B cell (primary cell): ENCODE results near the gene MAP7D1. TPM values are rescaled to one million over a fixed set of nuclear protein-coding genes. Genes with fewer than 3 reads are reported as not detected.

Source experiments
- ATAC-seq: fragments of 200-7000 bp; cut with Tn5 transposase; one replicate; pipeline ENCODE4 v1.10.0; 2021; ENCODE audit warnings: low read depth, mild to moderate bottlenecking, moderate number of reproducible peaks, moderate library complexity
- CTCF ChIA-PET: fragments of 350-600 bp; sonication (Branson Sonifier 250); formaldehyde crosslinking; loops from one replicate; lab custom pipeline; 2021; ENCODE audit warnings: antibody characterized with exemption, inconsistent platforms; lab: Charles Lee
- POLR2A ChIA-PET: fragments of 350-600 bp; sonication (Branson Sonifier 250); formaldehyde crosslinking; loops from one replicate; lab custom pipeline; 2021; ENCODE audit warnings: antibody characterized with exemption; lab: Charles Lee
- DNase-seq: peaks from one replicate; pipeline ENCODE4 v3.0.0; 2013
- H2AFZ ChIP-seq: 2 replicates; pipeline ENCODE4 v1.6.1; 2012; ENCODE audit warnings: mild to moderate bottlenecking, low read depth, low read length; ENCODE audit not compliant: insufficient read depth, poor library complexity, severe bottlenecking
- H3K27ac ChIP-seq, 2 donors: 1 replicate in 1 of 2; 2 replicates in 1 of 2; pipeline ENCODE4 v1.5.1; 2012 to 2013; ENCODE audit warnings: low read length in 2 of 2, mild to moderate bottlenecking in 2 of 2, moderate library complexity in 1 of 2
- H3K27me3 ChIP-seq, 4 experiments: fragments of 200-600 bp in 1 of 4; sonication (generic) in 1 of 4; replicated peaks in 1 of 4; 1 replicate in 2 of 4; 2 replicates in 2 of 4; pipeline versions ENCODE4 v1.6.1 to v1.7.0; 2013 to 2016; ENCODE audit warnings: low read length in 3 of 4, mild to moderate bottlenecking in 2 of 4, mixed read lengths in 1 of 4, moderate library complexity in 1 of 4; ENCODE audit not compliant: insufficient read depth in 4 of 4, control insufficient read depth in 3 of 4; ENCODE audit errors: control extremely low read depth in 1 of 4
- H3K36me3 ChIP-seq, 2 experiments: replicated peaks in 1 of 2; 1 replicate in 1 of 2; 2 replicates in 1 of 2; pipeline versions ENCODE4 v1.6.1 to v1.7.1; 2013; ENCODE audit warnings: low read length in 1 of 2; ENCODE audit not compliant: insufficient read depth in 2 of 2, control insufficient read depth in 1 of 2; ENCODE audit errors: control extremely low read depth in 1 of 2, extremely low read depth in 1 of 2
- H3K4me1 ChIP-seq, 2 donors: fragments of 200-600 bp in 1 of 2; sonication (generic) in 1 of 2; 1 replicate in 1 of 2; 2 replicates in 1 of 2; pipeline versions ENCODE4 v1.5.1 to v1.6.1; 2013 to 2017; ENCODE audit warnings: low read length in 2 of 2; ENCODE audit not compliant: control insufficient read depth in 2 of 2, insufficient read depth in 2 of 2
- H3K4me2 ChIP-seq: replicated peaks from 2 replicates; pipeline ENCODE3; 2012; ENCODE audit warnings: mild to moderate bottlenecking, low read depth, low read length; ENCODE audit not compliant: poor library complexity, severe bottlenecking
- H3K4me3 ChIP-seq, 5 experiments: fragments of 200-600 bp in 1 of 5; sonication (generic) in 1 of 5; 1 replicate in 3 of 5; 2 replicates in 2 of 5; pipeline versions ENCODE4 v1.5.1 to v1.7.0; 2011 to 2016; ENCODE audit warnings: low read length in 4 of 5, mild to moderate bottlenecking in 4 of 5, low read depth in 2 of 5, control low read depth in 1 of 5, moderate library complexity in 1 of 5; ENCODE audit not compliant: insufficient read depth in 1 of 5; ENCODE audit errors: control extremely low read depth in 1 of 5, extremely low read depth in 1 of 5
- H3K79me2 ChIP-seq: fragments of 200-600 bp; sonication (generic); one replicate; pipeline ENCODE4 v1.6.0; 2016; ENCODE audit warnings: low read length; ENCODE audit not compliant: control insufficient read depth, insufficient read depth
- H3K9ac ChIP-seq: fragments of 200-600 bp; sonication (generic); 2 replicates; pipeline ENCODE4 v1.6.1; 2017; ENCODE audit warnings: mild to moderate bottlenecking, low read length, moderate library complexity
- H3K9me3 ChIP-seq, 3 donors: one replicate each; pipeline versions ENCODE4 v1.6.1 to v1.7.1; 2013; ENCODE audit warnings: low read length in 2 of 3; ENCODE audit not compliant: control insufficient read depth in 2 of 3, insufficient read depth in 1 of 3; ENCODE audit errors: control extremely low read depth in 1 of 3
- H4K20me1 ChIP-seq: 2 replicates; pipeline ENCODE4 v1.6.0; 2012; ENCODE audit warnings: mild to moderate bottlenecking, low read length; ENCODE audit not compliant: insufficient read depth, control insufficient read depth, poor library complexity, severe bottlenecking
- H3K27ac Mint-ChIP-seq: one replicate; pipeline ENCODE4 v1.8.0; 2021; ENCODE audit warnings: mixed read lengths
- H3K27me3 Mint-ChIP-seq: one replicate; pipeline ENCODE4 v1.8.0; 2021; ENCODE audit warnings: mixed read lengths
- H3K4me1 Mint-ChIP-seq: one replicate; pipeline ENCODE4 v1.8.0; 2021; ENCODE audit warnings: mixed read lengths
- H3K4me3 Mint-ChIP-seq: one replicate; pipeline ENCODE4 v1.8.0; 2021; ENCODE audit warnings: mixed read lengths
- H3K9me3 Mint-ChIP-seq: one replicate; pipeline ENCODE4 v1.8.0; 2022; ENCODE audit warnings: mixed read lengths; ENCODE audit not compliant: insufficient read depth
- EZH2 ChIP-seq: IDR thresholded peaks from 2 replicates; pipeline ENCODE4 v1.6.1; 2012; ENCODE audit warnings: borderline replicate concordance, low read depth, mild to moderate bottlenecking, moderate library complexity, low read length; ENCODE audit not compliant: insufficient read depth, poor library complexity, severe bottlenecking
- WGBS: methylation state at CpG from one replicate; pipeline ENCODE4 v1.1.5; 2013; ENCODE audit warnings: missing lambda C conversion rate; ENCODE audit not compliant: insufficient coverage; 5-methylcytosine and 5-hydroxymethylcytosine counted together
- intact Hi-C: fragments of 100-400 bp; cut with micrococcal nuclease; formaldehyde crosslinking; loops from one replicate; pipeline ENCODE4 v1.10.0; 2022
- polyA plus RNA-seq: library from polyadenylated mRNA; depleted of rRNA; stranded (reverse); fragments of >200 nt; gene quantifications from 2 replicates; pipeline ENCODE4 v1.2.3, GENCODE V29; 2012
- total RNA-seq, 2 donors: library from RNA; stranded (reverse); fragments of 120-200 nt in 1 of 2; gene quantifications; 1 replicate in 1 of 2; 2 replicates in 1 of 2; pipeline versions ENCODE4 v1.2.3 to v1.2.4, GENCODE V29; 2013 to 2022
- TF ChIP-seq, protein P1 (sequence below): fragments of 200-600 bp; IDR thresholded peaks from one replicate; pipeline ENCODE4 v1.8.0; 2022; ENCODE audit warnings: antibody characterized with exemption, mild to moderate bottlenecking

Gene MAP7D1
- total and polyA plus RNA-seq, 2 donors (not counting 1 experiment from before 2014, with no cell fraction given), result 44.2 to 65.2 TPM

DNA sequence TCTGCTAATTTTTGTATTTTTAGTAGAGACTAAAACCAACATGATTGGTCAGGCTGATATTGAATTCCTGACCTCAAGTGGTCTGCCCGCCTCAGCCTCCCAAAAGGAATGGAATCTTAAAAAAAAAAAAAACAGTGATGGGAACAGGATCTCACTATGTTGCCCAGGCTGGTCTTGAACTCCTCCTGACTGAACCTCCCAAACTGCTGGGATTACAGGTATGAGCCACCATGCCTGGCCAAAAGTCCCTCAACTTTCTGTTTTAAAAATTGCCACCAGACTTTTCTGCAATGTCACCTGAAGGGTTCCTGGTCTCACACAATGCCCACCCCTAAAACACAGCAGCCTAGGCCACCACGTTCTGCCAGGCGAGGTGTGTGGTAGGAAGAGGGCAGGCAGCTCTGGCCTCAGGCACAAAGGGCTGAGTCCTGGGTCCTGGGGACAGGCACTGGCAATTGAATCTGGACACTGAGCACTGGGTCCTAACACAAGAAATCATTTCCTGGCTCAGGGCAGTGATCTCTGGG, 47.1 kb downstream of the MAP7D1 start:
- Histone ChIP-seq H3K4me3 (no peak overlapping the region), H4K20me1 (no peaks in the 10 kb centered on the region), H2AFZ (no peak overlapping the region), H3K79me2 (no peaks in the 10 kb centered on the region), H3K4me1 (peaks cover 0 to 11% of the 10 kb centered on the region in 2 donors), H3K9ac (no peak overlapping the region), H3K27me3 (no peaks in the 10 kb centered on the region), H3K4me2 (no peak overlapping the region), H3K9me3 (no peaks in the 10 kb centered on the region), H3K27ac (no peak overlapping the region), H3K36me3 (no peaks in the 10 kb centered on the region)
- no peak for ATAC-seq
- WGBS, result 88% methylated on average over 2 of the region's 3 CpGs
- TF ChIP-seq EZH2, result no peak
- TF ChIP-seq, protein P1, sequence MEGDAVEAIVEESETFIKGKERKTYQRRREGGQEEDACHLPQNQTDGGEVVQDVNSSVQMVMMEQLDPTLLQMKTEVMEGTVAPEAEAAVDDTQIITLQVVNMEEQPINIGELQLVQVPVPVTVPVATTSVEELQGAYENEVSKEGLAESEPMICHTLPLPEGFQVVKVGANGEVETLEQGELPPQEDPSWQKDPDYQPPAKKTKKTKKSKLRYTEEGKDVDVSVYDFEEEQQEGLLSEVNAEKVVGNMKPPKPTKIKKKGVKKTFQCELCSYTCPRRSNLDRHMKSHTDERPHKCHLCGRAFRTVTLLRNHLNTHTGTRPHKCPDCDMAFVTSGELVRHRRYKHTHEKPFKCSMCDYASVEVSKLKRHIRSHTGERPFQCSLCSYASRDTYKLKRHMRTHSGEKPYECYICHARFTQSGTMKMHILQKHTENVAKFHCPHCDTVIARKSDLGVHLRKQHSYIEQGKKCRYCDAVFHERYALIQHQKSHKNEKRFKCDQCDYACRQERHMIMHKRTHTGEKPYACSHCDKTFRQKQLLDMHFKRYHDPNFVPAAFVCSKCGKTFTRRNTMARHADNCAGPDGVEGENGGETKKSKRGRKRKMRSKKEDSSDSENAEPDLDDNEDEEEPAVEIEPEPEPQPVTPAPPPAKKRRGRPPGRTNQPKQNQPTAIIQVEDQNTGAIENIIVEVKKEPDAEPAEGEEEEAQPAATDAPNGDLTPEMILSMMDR, result no peak
- POLR2A ChIA-PET, result no interaction called here
- intact Hi-C loops, result no loop called here
- DNase-seq, result no peak
- Mint-ChIP-seq H3K27ac (no peak overlapping the region), H3K4me1 (peaks cover 7% of the 10 kb centered on the region), H3K9me3 (no peaks in the 10 kb centered on the region), H3K27me3 (peaks cover 7% of the 10 kb centered on the region), H3K4me3 (no peak overlapping the region)
- CTCF ChIA-PET, result no interaction called here

DNA sequence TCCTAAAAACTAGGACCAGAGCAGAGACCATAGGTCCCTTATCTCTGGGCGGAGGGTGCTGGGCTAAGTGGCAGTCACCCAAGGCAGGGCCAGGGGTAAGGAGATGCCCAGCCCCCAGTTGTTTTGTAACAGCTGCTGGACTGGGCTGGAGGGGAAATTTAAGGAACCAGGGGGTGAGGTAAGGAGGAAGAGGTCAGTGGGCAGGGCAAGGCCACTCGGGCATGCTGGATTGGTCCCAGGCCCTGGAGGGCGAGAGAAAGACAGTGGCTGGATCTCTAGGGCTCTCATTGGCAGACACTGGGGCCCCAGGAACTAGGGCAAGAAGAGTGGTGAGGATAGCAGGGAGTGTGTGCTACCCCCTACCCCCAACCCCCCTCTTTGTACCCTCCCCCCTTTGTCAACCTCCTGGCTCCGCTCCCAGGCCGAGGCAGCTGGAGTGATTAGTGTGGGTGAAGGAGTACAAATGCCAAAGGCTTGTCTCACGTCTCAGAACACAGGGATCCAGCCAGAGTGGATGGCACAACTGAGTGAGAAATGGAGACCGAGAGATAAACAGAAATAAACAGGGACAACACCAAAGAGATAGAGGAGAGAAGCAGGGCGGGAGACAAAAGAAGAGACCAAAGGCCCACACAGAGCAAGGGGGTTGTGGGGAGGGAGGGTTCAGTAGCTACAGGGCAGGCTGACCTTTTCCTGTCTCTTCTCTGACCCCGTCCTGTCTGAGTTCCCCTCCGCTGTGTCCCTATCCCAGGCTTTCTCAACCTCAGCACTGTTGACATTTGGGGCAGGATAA, 47.8 kb downstream of the MAP7D1 start:
- peaks cover 7% of the 10 kb centered on the region for H3K27me3 Mint-ChIP-seq
- no peak overlapping the region for H3K27ac ChIP-seq
- H3K4me2 ChIP-seq, result no peak overlapping the region
- H3K9ac ChIP-seq, result no peak overlapping the region
- no peak for ATAC-seq
- no peaks in the 10 kb centered on the region for H4K20me1 ChIP-seq
- CTCF ChIA-PET, result no interaction called here
- no peaks in the 10 kb centered on the region for H3K36me3 ChIP-seq
- intact Hi-C loops, result no loop called here
- POLR2A ChIA-PET, result no interaction called here
- H2AFZ ChIP-seq, result no peak overlapping the region
- no peaks in the 10 kb centered on the region for H3K27me3 ChIP-seq
- 68% methylated on average over 6 of the region's 10 CpGs for WGBS
- H3K9me3 Mint-ChIP-seq, result no peaks in the 10 kb centered on the region
- no peak overlapping the region for H3K27ac Mint-ChIP-seq
- H3K4me3 ChIP-seq, result no peak overlapping the region
- peaks cover 0 to 11% of the 10 kb centered on the region in 2 donors for H3K4me1 ChIP-seq
- TF ChIP-seq, protein P1, result no peak
- no peaks in the 10 kb centered on the region for H3K79me2 ChIP-seq
- H3K9me3 ChIP-seq, result no peaks in the 10 kb centered on the region
- H3K4me3 Mint-ChIP-seq, result no peak overlapping the region
- H3K4me1 Mint-ChIP-seq, result peaks cover 9% of the 10 kb centered on the region
- no peak for DNase-seq
